Tibial nerve (tissue), 4 donors: ENCODE results near the gene LSR. TPM values are rescaled to one million over a fixed set of nuclear protein-coding genes. Genes with fewer than 3 reads are reported as not detected.

ENCODE experiments used
- DNase-seq, 2 donors: peaks; one replicate each; pipeline ENCODE4 v3.0.0-alpha.2; 2019; ENCODE audit warnings: low spot score in 2 of 2
- H3K27ac ChIP-seq, 4 donors: fragments of 200-600 bp; sonication (generic) in 3 of 4; one replicate each; pipeline ENCODE4 v1.5.1; 2017 to 2019; ENCODE audit warnings: mild to moderate bottlenecking in 1 of 4
- H3K27me3 ChIP-seq, 2 donors: fragments of 200-600 bp; sonication (generic) in 1 of 2; one replicate each; pipeline versions ENCODE4 v1.5.1 to v1.6.0; 2017 to 2019
- H3K36me3 ChIP-seq, 3 donors: fragments of 200-600 bp; sonication (generic); one replicate each; pipeline ENCODE4 v1.5.1; 2018 to 2019
- H3K4me1 ChIP-seq, 4 donors: fragments of 200-600 bp; sonication (generic) in 3 of 4; one replicate each; pipeline ENCODE4 v1.5.1; 2017 to 2019
- H3K4me3 ChIP-seq, 4 donors: fragments of 200-600 bp; sonication (generic) in 3 of 4; one replicate each; pipeline ENCODE4 v1.5.1; 2017 to 2019; ENCODE audit warnings: mild to moderate bottlenecking in 1 of 4, moderate library complexity in 1 of 4
- H3K9me3 ChIP-seq, 4 donors: fragments of 200-600 bp; sonication (generic) in 3 of 4; one replicate each; pipeline ENCODE4 v1.5.1; 2017 to 2019
- EP300 ChIP-seq, 2 donors: sonication (generic); formaldehyde crosslinking; IDR thresholded peaks; one replicate each; pipeline ENCODE4 v1.6.1; 2017; ENCODE audit warnings: antibody characterized with exemption in 2 of 2, mild to moderate bottlenecking in 1 of 2
- POLR2A ChIP-seq, 2 donors: fragments of 450-650 bp; IDR thresholded peaks; one replicate each; pipeline ENCODE4 v1.6.1; 2017; ENCODE audit warnings: antibody characterized with exemption in 2 of 2, mild to moderate bottlenecking in 2 of 2, moderate library complexity in 2 of 2
- WGBS, 2 donors: methylation state at CpG; one replicate each; pipeline ENCODE4 v1.1.5; 2018; 5-methylcytosine and 5-hydroxymethylcytosine counted together
- total RNA-seq, 4 donors: library from RNA; depleted of rRNA; stranded (reverse); fragments of >200 nt; gene quantifications; one replicate each; pipeline ENCODE4 v1.1.0, GENCODE V29; 2016
- TF ChIP-seq, protein P1 (sequence below), 5 experiments: fragments of 200-600 bp in 3 of 5; fragments of 450-650 bp in 2 of 5; sonication (generic) in 3 of 5; IDR thresholded peaks; one replicate each; pipeline ENCODE4 v1.5.1; 2016 to 2019; ENCODE audit warnings: antibody characterized with exemption in 5 of 5, mild to moderate bottlenecking in 3 of 5, moderate library complexity in 2 of 5

Gene LSR
- total RNA-seq, 4 donors from 2014 or later = 3.1 to 34.9 (median 19.1) TPM

DNA sequence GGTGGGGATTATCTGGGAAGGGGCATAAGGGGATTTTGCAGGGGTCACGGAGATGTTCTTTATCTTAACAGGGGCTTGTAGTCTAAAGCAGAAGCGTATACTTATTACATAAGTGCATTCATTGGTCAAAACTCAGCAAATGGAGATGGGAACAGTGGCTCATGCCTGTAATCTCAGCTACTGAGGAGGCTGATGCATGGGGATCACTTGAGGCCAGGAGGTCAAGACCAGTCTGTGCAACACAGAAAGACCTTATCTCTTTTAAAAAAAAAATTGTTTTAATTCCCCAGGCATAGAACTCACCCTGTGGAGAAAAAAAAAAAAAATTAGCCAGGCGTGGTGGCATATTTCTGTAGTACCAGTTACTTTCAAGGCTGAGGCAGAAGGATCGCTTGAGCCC is 39.2 kb upstream of the LSR start:
- H3K4me1 ChIP-seq = peaks cover 0 to 43% (median 8%) of the 10 kb centered on the region in 4 donors
- H3K27me3 ChIP-seq = no peaks in the 10 kb centered on the region
- H3K9me3 ChIP-seq = no peaks in the 10 kb centered on the region
- TF ChIP-seq POLR2A (IDR thresholded peaks at IDR 0.05) = no peak
- no peak for TF ChIP-seq EP300 (IDR thresholded peaks at IDR 0.05)
- TF ChIP-seq, protein P1, sequence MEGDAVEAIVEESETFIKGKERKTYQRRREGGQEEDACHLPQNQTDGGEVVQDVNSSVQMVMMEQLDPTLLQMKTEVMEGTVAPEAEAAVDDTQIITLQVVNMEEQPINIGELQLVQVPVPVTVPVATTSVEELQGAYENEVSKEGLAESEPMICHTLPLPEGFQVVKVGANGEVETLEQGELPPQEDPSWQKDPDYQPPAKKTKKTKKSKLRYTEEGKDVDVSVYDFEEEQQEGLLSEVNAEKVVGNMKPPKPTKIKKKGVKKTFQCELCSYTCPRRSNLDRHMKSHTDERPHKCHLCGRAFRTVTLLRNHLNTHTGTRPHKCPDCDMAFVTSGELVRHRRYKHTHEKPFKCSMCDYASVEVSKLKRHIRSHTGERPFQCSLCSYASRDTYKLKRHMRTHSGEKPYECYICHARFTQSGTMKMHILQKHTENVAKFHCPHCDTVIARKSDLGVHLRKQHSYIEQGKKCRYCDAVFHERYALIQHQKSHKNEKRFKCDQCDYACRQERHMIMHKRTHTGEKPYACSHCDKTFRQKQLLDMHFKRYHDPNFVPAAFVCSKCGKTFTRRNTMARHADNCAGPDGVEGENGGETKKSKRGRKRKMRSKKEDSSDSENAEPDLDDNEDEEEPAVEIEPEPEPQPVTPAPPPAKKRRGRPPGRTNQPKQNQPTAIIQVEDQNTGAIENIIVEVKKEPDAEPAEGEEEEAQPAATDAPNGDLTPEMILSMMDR (IDR thresholded peaks at IDR 0.05) = no peak
- 77 to 78% methylated on average over 4 of the region's 4 CpGs for WGBS, 2 donors
- no peaks in the 10 kb centered on the region for H3K36me3 ChIP-seq
- H3K27ac ChIP-seq = peak overlapping the region in 1 of 4 donors; percentile 3
- DNase-seq = no peak
- H3K4me3 ChIP-seq = no peak overlapping the region

DNA sequence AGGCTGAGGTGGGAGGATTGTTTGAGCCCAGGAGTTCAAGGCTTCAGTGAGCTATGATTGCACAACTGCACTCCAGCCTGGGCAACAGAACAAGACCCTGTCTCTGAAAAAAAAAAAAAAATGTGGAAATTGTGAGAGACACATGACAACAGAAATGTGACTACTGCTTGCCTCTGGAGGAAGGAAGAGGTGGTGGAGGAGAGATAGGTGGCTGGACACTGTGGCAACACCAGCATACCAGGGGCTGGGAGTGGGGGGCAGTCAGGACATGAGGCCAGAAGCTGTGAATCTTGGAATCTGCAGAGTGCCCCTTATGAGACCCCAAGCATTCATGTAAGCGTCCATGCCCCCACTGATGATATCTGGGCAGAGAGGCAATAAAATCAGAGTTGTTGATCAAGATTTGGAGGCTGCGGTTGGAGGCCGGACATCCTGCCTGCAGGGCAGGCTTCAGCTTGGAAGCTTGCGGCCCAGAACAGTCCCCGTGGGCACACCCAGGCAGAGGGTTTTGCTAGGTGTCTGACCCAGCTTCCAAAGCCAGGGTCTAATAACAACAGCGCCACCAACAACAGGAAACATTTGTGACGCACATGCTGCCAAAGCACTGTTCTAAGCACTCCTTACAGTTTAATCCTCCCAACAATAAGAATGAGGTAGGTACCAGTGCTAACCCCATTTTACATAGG is 37.1 kb upstream of the LSR start:
- Histone ChIP-seq H3K36me3 (no peaks in the 10 kb centered on the region), H3K4me1 (peaks cover 0 to 29% (median 9%) of the 10 kb centered on the region in 4 donors), H3K27me3 (no peaks in the 10 kb centered on the region), H3K27ac (peak overlapping the region in 3 of 4 donors; percentile 80 to 82 (median 81)), H3K4me3 (no peak overlapping the region), H3K9me3 (peaks cover 0 to under 1% (median 0%) of the 10 kb centered on the region in 4 donors)
- TF ChIP-seq POLR2A (IDR thresholded peaks at IDR 0.05) = peak; percentile 10 to 12
- TF ChIP-seq, protein P1 (IDR thresholded peaks at IDR 0.05) = no peak
- peak; percentile 14 to 42 for TF ChIP-seq EP300 (IDR thresholded peaks at IDR 0.05)
- 56 to 61% methylated on average over 6 to 7 of the region's 7 CpGs for WGBS, 2 donors
- peak; percentile 24 to 47 for DNase-seq

DNA sequence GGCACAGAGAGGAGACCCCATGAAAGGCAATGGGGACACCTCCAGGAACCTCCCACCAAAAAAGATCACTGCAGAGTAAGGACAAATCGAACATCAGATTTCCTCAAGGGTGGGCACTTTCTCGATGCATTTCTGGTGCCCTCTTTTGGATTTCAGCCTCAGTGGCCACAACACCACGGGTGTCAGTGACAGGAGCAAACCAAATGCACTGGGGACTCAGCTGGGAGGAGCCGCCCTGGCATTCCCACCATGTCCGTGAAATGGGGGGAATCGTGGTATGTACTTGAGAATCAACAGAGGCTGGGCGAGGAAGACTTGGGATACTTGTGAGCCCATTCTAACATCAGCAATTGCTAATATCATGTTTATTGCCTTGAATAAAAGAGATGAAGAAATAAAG is 36.6 kb upstream of the LSR start:
- H3K27ac ChIP-seq = peak overlapping the region in 3 of 4 donors; percentile 80 to 82 (median 81)
- WGBS, 2 donors = 56 to 58% methylated on average over 7 of the region's 7 CpGs
- no peak for DNase-seq

DNA sequence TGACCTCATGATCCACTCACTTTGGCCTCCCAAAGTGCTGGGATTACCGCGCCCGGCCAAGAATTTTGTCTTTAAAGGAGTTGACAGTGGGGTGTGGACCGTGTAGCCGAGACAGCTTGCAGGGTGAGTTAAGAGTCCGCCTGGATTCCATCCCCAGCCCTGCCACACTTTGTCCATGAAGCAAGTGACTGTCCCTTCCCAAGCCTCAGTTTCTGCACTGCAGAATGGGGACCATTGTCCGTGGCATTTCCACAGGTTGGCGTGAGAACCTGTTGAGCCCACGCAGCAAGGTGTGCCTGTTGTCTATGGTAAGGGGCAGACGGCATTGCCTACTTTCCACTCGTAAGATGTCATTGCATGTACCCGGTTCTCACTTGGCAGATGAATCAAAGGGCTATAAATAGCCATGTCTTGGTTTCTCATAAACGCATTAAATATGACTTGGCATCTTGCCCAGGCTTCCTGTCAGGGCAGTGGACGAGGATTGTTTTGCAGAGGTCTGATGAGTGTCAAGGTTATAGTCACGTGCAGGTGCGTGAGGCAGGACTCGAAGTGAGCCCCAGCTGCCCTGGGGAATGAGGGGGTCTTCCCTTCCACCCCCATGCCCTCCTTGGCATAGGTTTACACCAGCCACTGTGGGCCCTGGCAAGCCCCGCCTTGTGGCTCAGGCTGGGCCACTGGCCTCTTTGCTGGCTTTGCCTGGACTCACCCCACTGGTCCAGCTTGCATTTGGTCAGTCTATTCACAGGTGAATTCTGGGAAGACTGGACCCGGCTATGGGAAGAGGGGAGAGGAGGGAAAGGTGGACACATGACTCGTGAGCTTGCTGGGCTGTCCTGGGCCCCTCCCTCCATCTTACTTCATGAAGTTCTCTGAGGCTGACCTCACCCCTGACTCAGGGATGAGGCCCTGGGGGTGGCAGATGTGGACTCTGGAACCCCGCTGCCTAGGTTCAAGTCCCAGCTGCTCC is 34.9 kb upstream of the LSR start:
- no peak overlapping the region for H3K4me3 ChIP-seq
- no peaks in the 10 kb centered on the region for H3K27me3 ChIP-seq
- H3K4me1 ChIP-seq = peaks cover 0 to 29% (median 11%) of the 10 kb centered on the region in 4 donors
- peak; percentile 81 to 88 for TF ChIP-seq EP300 (IDR thresholded peaks at IDR 0.05)
- TF ChIP-seq, protein P1 (IDR thresholded peaks at IDR 0.05) = no peak
- no peak for TF ChIP-seq POLR2A (IDR thresholded peaks at IDR 0.05)
- peaks cover 0 to 12% (median 0%) of the 10 kb centered on the region in 4 donors for H3K9me3 ChIP-seq
- 31 to 41% methylated on average over 21 of the region's 21 CpGs for WGBS, 2 donors
- H3K27ac ChIP-seq = peak overlapping the region; percentile 42 to 82 (median 80)
- H3K36me3 ChIP-seq = no peaks in the 10 kb centered on the region
- peak; percentile 33 to 85 for DNase-seq

More for the DNA sequence above, 36.6 kb upstream of the LSR start:
- Histone ChIP-seq H3K9me3 (peaks cover 0 to 6% (median 0%) of the 10 kb centered on the region in 4 donors), H3K36me3 (no peaks in the 10 kb centered on the region), H3K4me3 (no peak overlapping the region), H3K27me3 (no peaks in the 10 kb centered on the region), H3K4me1 (peaks cover 0 to 29% (median 11%) of the 10 kb centered on the region in 4 donors)
- TF ChIP-seq, protein P1 (IDR thresholded peaks at IDR 0.05) = no peak
- TF ChIP-seq POLR2A (IDR thresholded peaks at IDR 0.05) (no peak), EP300 (IDR thresholded peaks at IDR 0.05) (no peak)
